AG04450 (cell line): ENCODE measurements around the gene VCL. TPM values are rescaled to one million over a fixed set of nuclear protein-coding genes. Genes with fewer than 3 reads are reported as not detected.

Experiments
- CTCF ChIA-PET: fragments of 300-600, 350-600 bp; formaldehyde crosslinking; extraction: SDS; loops from one replicate; lab custom pipeline; 2022; ENCODE audit warnings: antibody characterized with exemption, inconsistent platforms; lab: Charles Lee
- POLR2A ChIA-PET: fragments of 350-600 bp; formaldehyde crosslinking; extraction: SDS; loops from one replicate; lab custom pipeline; 2021; ENCODE audit warnings: antibody characterized with exemption, inconsistent platforms; lab: Yijun Ruan, JAX
- DNase-seq: peaks from one replicate; pipeline ENCODE4 v3.0.0-alpha.2; 2011; ENCODE audit warnings: low read depth, low spot score
- H3K27ac ChIP-seq: one replicate; pipeline ENCODE4 v1.5.1; 2012; ENCODE audit warnings: low read depth, low read length, control low read depth
- H3K27me3 ChIP-seq: one replicate; pipeline ENCODE4 v1.6.0; 2012; ENCODE audit warnings: low read length; ENCODE audit not compliant: control insufficient read depth, insufficient read depth
- H3K4me3 ChIP-seq: 2 replicates; pipeline ENCODE4 v1.5.1; 2011; ENCODE audit warnings: mild to moderate bottlenecking, low read depth, low read length, control low read depth
- H3K9me3 ChIP-seq: 2 replicates; pipeline ENCODE4 v1.5.1; 2012; ENCODE audit warnings: low read length; ENCODE audit not compliant: control insufficient read depth, insufficient read depth
- polyA plus RNA-seq: library from polyadenylated mRNA; depleted of rRNA; stranded (reverse); fragments of >200 nt; gene quantifications from 2 replicates; pipeline ENCODE4 v1.2.3, GENCODE V29; 2011
- TF ChIP-seq, protein P1 (sequence below): IDR thresholded peaks from 2 replicates; pipeline ENCODE4 v1.5.1; 2011; ENCODE audit warnings: low read depth, low read length, control low read depth, inconsistent platforms

The VCL gene
- polyA plus RNA-seq, 1 experiment, result 313 TPM

DNA sequence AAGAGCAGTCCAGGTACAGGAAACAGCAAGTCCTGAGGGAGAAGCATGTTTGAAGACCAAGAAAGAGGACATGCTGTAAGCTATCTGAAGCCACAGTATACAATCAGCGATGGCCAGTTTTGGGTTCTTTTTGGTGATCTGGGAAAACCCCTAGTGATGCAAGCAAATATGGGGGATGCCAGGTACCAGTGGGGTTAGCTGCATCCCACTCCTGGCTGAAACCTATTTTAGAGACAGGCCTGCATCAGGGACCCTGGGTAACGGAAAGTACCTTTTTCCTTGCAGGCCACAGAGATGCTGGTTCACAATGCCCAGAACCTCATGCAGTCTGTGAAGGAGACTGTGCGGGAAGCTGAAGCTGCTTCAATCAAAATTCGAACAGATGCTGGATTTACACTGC lies 119.8 kb downstream of the VCL start:
- H3K4me3 ChIP-seq, result no peak overlapping the region
- TF ChIP-seq, protein P1, sequence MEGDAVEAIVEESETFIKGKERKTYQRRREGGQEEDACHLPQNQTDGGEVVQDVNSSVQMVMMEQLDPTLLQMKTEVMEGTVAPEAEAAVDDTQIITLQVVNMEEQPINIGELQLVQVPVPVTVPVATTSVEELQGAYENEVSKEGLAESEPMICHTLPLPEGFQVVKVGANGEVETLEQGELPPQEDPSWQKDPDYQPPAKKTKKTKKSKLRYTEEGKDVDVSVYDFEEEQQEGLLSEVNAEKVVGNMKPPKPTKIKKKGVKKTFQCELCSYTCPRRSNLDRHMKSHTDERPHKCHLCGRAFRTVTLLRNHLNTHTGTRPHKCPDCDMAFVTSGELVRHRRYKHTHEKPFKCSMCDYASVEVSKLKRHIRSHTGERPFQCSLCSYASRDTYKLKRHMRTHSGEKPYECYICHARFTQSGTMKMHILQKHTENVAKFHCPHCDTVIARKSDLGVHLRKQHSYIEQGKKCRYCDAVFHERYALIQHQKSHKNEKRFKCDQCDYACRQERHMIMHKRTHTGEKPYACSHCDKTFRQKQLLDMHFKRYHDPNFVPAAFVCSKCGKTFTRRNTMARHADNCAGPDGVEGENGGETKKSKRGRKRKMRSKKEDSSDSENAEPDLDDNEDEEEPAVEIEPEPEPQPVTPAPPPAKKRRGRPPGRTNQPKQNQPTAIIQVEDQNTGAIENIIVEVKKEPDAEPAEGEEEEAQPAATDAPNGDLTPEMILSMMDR, result no peak
- no peak for DNase-seq
- POLR2A ChIA-PET, result no interaction called here
- CTCF ChIA-PET, result interaction anchor here (1.7 kb wide), 1 partner anchor 232 kb away, joined by 3 read pairs; no protein-coding TSS in a partner anchor
- H3K27ac ChIP-seq, result peak overlapping the region; percentile 34
- no peaks in the 10 kb centered on the region for H3K9me3 ChIP-seq
- H3K27me3 ChIP-seq, result no peaks in the 10 kb centered on the region

- H3K27ac ChIP-seq, result no peak overlapping the region
- no peak for DNase-seq
- TF ChIP-seq, protein P1, result no peak
- no peaks in the 10 kb centered on the region for H3K27me3 ChIP-seq
- H3K4me3 ChIP-seq, result no peak overlapping the region
- ChIA-PET POLR2A (no interaction called here), CTCF (interaction anchor here (0.7 to 1.7 kb wide), 2 partner anchors 233 to 239 kb away, joined by 3 read pairs; no protein-coding TSS in a partner anchor)
- H3K9me3 ChIP-seq, result no peaks in the 10 kb centered on the region
These were observed 120.9 kb downstream of the VCL start for GRCh38 chr10:74118804-74119203.

DNA sequence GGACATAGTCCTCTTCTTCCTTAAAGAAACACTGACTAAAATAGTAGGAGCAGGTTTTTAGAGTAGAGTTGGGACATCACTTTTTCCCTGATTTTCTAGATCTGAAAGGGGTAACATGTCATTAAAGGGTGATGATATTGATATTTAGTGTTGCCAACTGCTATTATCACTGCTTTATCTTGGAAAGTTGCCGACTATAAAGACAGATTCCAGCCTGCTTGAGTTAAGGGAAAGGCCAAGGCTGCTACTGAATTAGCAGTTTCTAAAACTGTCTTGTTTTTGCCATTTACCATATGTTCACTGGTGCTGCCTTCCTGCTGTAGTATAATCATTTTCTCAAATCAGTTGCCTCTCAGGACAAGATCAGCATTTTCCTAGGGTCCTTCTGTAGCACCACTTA lies 123.0 kb downstream of the VCL start:
- no peak for DNase-seq
- TF ChIP-seq, protein P1, result no peak
- ChIA-PET POLR2A (interaction anchor here (1.3 kb wide), 1 partner anchor 24 kb away, joined by 4 read pairs; no protein-coding TSS in a partner anchor), CTCF (no interaction called here)
- Histone ChIP-seq H3K9me3 (no peaks in the 10 kb centered on the region), H3K27me3 (no peaks in the 10 kb centered on the region), H3K27ac (no peak overlapping the region), H3K4me3 (no peak overlapping the region)

- ChIA-PET CTCF (interaction anchor here (1.2 kb wide), 1 partner anchor 92 kb away, joined by 3 read pairs; no protein-coding TSS in a partner anchor), POLR2A (no interaction called here)
- no peak overlapping the region for H3K27ac ChIP-seq
- TF ChIP-seq, protein P1, result no peak
- no peaks in the 10 kb centered on the region for H3K27me3 ChIP-seq
- no peaks in the 10 kb centered on the region for H3K9me3 ChIP-seq
- no peak overlapping the region for H3K4me3 ChIP-seq
- no peak for DNase-seq
These were observed 123.5 kb downstream of the VCL start for GRCh38 chr10:74121368-74121767.

- TF ChIP-seq, protein P1, result no peak
- H3K27ac ChIP-seq, result no peak overlapping the region
- no peak overlapping the region for H3K4me3 ChIP-seq
- no peaks in the 10 kb centered on the region for H3K9me3 ChIP-seq
- no peaks in the 10 kb centered on the region for H3K27me3 ChIP-seq
- no peak for DNase-seq
- ChIA-PET CTCF (interaction anchor here (0.8 to 1.2 kb wide), 3 partner anchors 91 to 272 kb away, joined by 3 to 4 read pairs (median 3); no protein-coding TSS in a partner anchor), POLR2A (no interaction called here)
These were observed 124.1 kb downstream of the VCL start for GRCh38 chr10:74122060-74122459.
